ENCODE measurements around the gene RPL10A.

GRCh38 chr6:35483062-35483461 is 14.9 kb downstream of the RPL10A start:
- TF ChIP-seq CTCF (IDR thresholded peaks at IDR 0.05; ENCODE audit: borderline replicate concordance, extremely low read depth, low read length, poor library complexity, severe bottlenecking): no peak
- TF ChIP-seq EZH2 (IDR thresholded peaks at IDR 0.05; ENCODE audit: borderline replicate concordance, low read depth, low read length, severe bottlenecking): no peak
